ENCODE results near the gene ARHGAP10.

The ARHGAP10 gene

DNA sequence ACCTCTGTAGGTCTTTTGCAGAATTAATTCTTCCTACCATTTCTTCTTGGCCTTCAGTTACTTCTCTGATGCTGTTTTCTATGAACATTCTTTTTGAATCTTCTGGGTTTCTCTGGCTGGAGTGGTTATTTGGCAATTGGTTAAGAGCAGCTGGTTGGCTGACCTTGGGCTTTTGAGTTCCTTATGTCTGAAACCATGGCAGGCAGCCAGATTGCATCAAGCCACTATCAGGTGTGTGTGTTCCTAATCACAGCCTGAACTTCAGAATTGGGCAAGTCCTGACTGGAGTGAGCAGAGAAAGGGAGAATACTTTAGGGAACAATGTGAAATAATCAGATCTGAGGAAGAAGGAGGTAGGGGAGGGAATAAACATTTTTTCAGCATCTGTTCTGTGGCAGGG is 90.2 kb downstream of the ARHGAP10 start:
- Histone ChIP-seq H3K9me3 (ENCODE audit: control insufficient read depth, low read length) (no peaks in the 10 kb centered on the region), H3K4me1 (ENCODE audit: control insufficient read depth, insufficient read depth, low read length) (peaks cover 9% of the 10 kb centered on the region), H3K36me3 (ENCODE audit: control insufficient read depth, insufficient read depth, low read length) (no peaks in the 10 kb centered on the region), H3K4me3 (ENCODE audit: insufficient read depth, low read depth, low read length) (no peak overlapping the region), H3K27ac (ENCODE audit: insufficient read depth, low read depth, low read length, poor library complexity, severe bottlenecking) (no peak overlapping the region), H3K27me3 (ENCODE audit: control insufficient read depth, insufficient read depth, low read length, poor library complexity, severe bottlenecking) (no peaks in the 10 kb centered on the region)

GRCh38 chr4:147823130-147823529 is 91.2 kb downstream of the ARHGAP10 start:
- no peaks in the 10 kb centered on the region for H3K27me3 ChIP-seq (ENCODE audit: control insufficient read depth, insufficient read depth, low read length, poor library complexity, severe bottlenecking)
- H3K27ac ChIP-seq (ENCODE audit: insufficient read depth, low read depth, low read length, poor library complexity, severe bottlenecking), result no peak overlapping the region
- no peaks in the 10 kb centered on the region for H3K36me3 ChIP-seq (ENCODE audit: control insufficient read depth, insufficient read depth, low read length)
- peaks cover 9% of the 10 kb centered on the region for H3K4me1 ChIP-seq (ENCODE audit: control insufficient read depth, insufficient read depth, low read length)
- H3K9me3 ChIP-seq (ENCODE audit: control insufficient read depth, low read length), result no peaks in the 10 kb centered on the region
- H3K4me3 ChIP-seq (ENCODE audit: insufficient read depth, low read depth, low read length), result no peak overlapping the region
- 94 to 95% methylated on average over 3 of the region's 3 CpGs for WGBS, 2 experiments

- Histone ChIP-seq H3K9me3 (ENCODE audit: control insufficient read depth, low read length) (no peaks in the 10 kb centered on the region), H3K27ac (ENCODE audit: insufficient read depth, low read depth, low read length, poor library complexity, severe bottlenecking) (no peak overlapping the region), H3K4me3 (ENCODE audit: insufficient read depth, low read depth, low read length) (no peak overlapping the region), H3K36me3 (ENCODE audit: control insufficient read depth, insufficient read depth, low read length) (no peaks in the 10 kb centered on the region), H3K27me3 (ENCODE audit: control insufficient read depth, insufficient read depth, low read length, poor library complexity, severe bottlenecking) (no peaks in the 10 kb centered on the region), H3K4me1 (ENCODE audit: control insufficient read depth, insufficient read depth, low read length) (peaks cover 9% of the 10 kb centered on the region)
- WGBS, 2 experiments, result 88 to 94% methylated on average over 5 of the region's 5 CpGs
Observed at GRCh38 chr4:147824316-147824715, 92.4 kb downstream of the ARHGAP10 start.

DNA sequence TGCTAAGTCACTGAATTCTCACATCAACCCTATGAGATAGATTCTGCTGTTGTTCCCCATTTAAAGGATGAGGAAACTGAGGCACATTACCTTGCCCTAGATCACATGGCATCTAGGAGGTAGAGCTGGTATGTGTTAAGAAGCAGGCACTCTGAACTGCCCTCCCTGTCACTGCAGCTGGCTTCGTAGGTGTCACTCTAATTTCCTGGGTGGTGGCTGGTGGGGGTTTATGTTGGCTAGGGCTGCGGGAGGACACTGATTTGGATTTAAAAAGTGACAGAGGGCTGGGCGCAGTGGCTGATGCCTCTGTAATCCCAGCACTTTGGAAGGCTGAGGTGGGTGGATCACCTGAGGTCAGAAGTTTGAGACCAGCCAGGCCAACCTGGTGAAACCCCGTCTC is 93.0 kb downstream of the ARHGAP10 start:
- no peaks in the 10 kb centered on the region for H3K9me3 ChIP-seq (ENCODE audit: control insufficient read depth, low read length)
- no peak overlapping the region for H3K27ac ChIP-seq (ENCODE audit: insufficient read depth, low read depth, low read length, poor library complexity, severe bottlenecking)

DNA sequence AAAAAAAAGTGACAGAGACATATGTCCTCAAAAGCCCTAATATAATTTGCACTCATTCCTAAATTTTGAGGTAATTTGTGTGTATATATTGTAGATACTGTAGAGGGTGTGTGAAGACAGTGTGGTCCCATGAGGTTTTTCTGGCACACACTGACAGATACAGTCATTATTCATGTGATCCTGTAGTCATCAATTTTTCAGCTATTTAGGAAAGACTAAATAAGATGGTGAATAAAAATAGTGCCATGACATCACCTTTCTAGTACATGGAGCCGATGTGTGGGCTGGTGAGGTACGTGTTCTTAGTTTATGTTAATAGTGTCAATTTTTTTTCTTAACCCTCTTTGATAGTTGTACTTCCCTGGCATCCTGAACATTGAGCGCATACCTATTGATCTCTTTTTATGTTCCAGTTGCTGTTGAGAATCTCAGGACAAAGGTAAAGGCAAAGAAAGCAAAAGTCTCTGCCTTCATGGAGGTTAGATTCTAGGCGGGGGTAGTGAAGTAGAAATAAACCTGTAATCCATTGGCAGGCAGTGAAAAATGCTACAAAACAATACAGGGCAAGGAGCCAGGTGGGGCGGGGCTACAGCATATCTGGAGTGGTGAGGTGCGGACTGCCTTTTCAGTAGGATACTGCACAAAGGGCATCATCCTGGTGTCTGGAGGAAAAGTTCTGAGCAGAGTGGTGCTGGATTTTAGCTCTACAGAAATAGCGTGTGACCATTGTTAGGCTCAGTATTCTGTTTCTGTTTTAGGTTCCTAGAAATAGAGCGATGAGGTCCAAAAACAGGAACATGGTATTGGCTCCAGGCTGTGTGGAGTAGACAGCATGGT is 93.8 kb downstream of the ARHGAP10 start:
- H3K36me3 ChIP-seq (ENCODE audit: control insufficient read depth, insufficient read depth, low read length), result no peaks in the 10 kb centered on the region
- H3K27ac ChIP-seq (ENCODE audit: insufficient read depth, low read depth, low read length, poor library complexity, severe bottlenecking), result no peak overlapping the region
- no peaks in the 10 kb centered on the region for H3K9me3 ChIP-seq (ENCODE audit: control insufficient read depth, low read length)
- H3K27me3 ChIP-seq (ENCODE audit: control insufficient read depth, insufficient read depth, low read length, poor library complexity, severe bottlenecking), result no peaks in the 10 kb centered on the region
- WGBS, 2 experiments, result 94 to 96% methylated on average over 8 of the region's 8 CpGs
- peaks cover 13% of the 10 kb centered on the region for H3K4me1 ChIP-seq (ENCODE audit: control insufficient read depth, insufficient read depth, low read length)
- no peak overlapping the region for H3K4me3 ChIP-seq (ENCODE audit: insufficient read depth, low read depth, low read length)

More for the DNA sequence above, 93.0 kb downstream of the ARHGAP10 start:
- WGBS, 2 experiments, result 88 to 95% methylated on average over 4 of the region's 4 CpGs
- Histone ChIP-seq H3K4me3 (ENCODE audit: insufficient read depth, low read depth, low read length) (no peak overlapping the region), H3K36me3 (ENCODE audit: control insufficient read depth, insufficient read depth, low read length) (no peaks in the 10 kb centered on the region), H3K27me3 (ENCODE audit: control insufficient read depth, insufficient read depth, low read length, poor library complexity, severe bottlenecking) (no peaks in the 10 kb centered on the region), H3K4me1 (ENCODE audit: control insufficient read depth, insufficient read depth, low read length) (peaks cover 11% of the 10 kb centered on the region)

GRCh38 chr4:147826288-147826646 is 94.4 kb downstream of the ARHGAP10 start:
- no peaks in the 10 kb centered on the region for H3K9me3 ChIP-seq (ENCODE audit: control insufficient read depth, low read length)
- H3K36me3 ChIP-seq (ENCODE audit: control insufficient read depth, insufficient read depth, low read length), result no peaks in the 10 kb centered on the region
- WGBS, 2 experiments, result 93 to 95% methylated on average over 5 of the region's 5 CpGs
- H3K27ac ChIP-seq (ENCODE audit: insufficient read depth, low read depth, low read length, poor library complexity, severe bottlenecking), result no peak overlapping the region
- H3K4me3 ChIP-seq (ENCODE audit: insufficient read depth, low read depth, low read length), result no peak overlapping the region
- H3K4me1 ChIP-seq (ENCODE audit: control insufficient read depth, insufficient read depth, low read length), result peaks cover 13% of the 10 kb centered on the region
- no peaks in the 10 kb centered on the region for H3K27me3 ChIP-seq (ENCODE audit: control insufficient read depth, insufficient read depth, low read length, poor library complexity, severe bottlenecking)

DNA sequence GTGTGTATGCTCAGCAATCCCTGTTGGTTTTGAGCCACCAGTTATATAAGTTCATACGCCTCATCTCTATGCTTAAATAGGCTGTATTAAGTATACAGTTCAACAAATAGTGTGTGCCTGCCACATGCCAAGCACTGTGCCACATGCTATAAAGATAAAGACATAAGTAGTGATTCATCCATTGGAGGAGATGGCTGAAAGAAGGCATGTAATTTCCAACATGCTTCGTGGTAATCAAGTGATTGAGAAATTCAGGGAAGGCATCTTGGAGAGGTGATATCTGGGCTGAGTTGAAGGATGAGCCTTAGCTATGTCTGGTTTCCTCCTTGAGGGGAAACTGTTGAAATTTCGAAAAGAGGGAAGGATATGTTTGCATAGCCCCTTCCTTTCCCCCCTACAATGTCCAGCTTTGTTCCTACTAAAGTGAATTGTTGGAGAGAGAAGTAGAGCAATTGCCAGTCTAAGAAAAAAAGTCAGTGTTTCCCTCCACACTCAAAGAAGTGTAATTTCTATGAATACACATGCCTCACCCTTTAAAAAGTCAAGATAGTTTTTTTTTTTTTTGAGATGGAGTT is 96.5 kb downstream of the ARHGAP10 start:
- no peaks in the 10 kb centered on the region for H3K9me3 ChIP-seq (ENCODE audit: control insufficient read depth, low read length)
- H3K27ac ChIP-seq (ENCODE audit: insufficient read depth, low read depth, low read length, poor library complexity, severe bottlenecking), result no peak overlapping the region
- WGBS, 2 experiments, result 96 to 100% methylated on average over 2 to 3 of the region's 3 CpGs
- no peaks in the 10 kb centered on the region for H3K27me3 ChIP-seq (ENCODE audit: control insufficient read depth, insufficient read depth, low read length, poor library complexity, severe bottlenecking)
- no peaks in the 10 kb centered on the region for H3K36me3 ChIP-seq (ENCODE audit: control insufficient read depth, insufficient read depth, low read length)
- H3K4me3 ChIP-seq (ENCODE audit: insufficient read depth, low read depth, low read length), result no peak overlapping the region
- H3K4me1 ChIP-seq (ENCODE audit: control insufficient read depth, insufficient read depth, low read length), result peaks cover 13% of the 10 kb centered on the region

DNA sequence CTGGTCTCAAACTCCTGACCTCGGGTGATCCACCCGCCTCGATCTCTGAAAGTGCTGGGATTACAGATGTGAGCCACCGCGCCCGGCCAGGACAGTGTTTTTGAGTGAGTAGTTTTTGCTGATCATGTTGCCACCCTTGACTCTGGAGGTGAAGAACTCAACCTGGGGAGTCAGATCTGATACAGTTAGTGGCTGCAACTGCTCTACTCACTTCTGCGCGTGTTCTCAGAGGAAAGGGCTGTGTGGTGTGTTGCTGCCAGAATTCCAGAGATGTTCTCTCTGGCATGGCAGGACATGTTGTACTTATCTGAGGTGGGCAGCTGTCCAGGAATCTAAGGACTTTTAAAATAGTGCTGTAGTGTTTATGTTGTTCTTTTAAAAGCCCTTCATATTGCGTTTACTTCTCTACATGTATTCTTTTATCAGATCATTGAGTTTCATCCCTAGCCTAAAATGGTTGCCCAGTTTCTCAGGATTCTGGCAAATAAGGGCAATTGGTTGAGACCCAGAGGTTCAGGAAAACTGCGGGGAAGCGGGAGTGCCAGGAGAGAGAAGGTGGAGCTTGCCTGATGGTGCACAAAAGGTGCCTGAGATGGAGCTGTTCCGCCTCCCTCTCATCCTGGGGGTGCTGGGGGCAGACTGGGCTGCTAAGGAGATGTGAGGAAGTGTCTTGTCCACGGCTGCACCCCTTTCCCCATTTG is 97.7 kb downstream of the ARHGAP10 start:
- no peak overlapping the region for H3K4me3 ChIP-seq (ENCODE audit: insufficient read depth, low read depth, low read length)
- H3K27me3 ChIP-seq (ENCODE audit: control insufficient read depth, insufficient read depth, low read length, poor library complexity, severe bottlenecking), result no peaks in the 10 kb centered on the region
- H3K9me3 ChIP-seq (ENCODE audit: control insufficient read depth, low read length), result no peaks in the 10 kb centered on the region
- peaks cover 13% of the 10 kb centered on the region for H3K4me1 ChIP-seq (ENCODE audit: control insufficient read depth, insufficient read depth, low read length)
- H3K36me3 ChIP-seq (ENCODE audit: control insufficient read depth, insufficient read depth, low read length), result no peaks in the 10 kb centered on the region
- WGBS, 2 experiments, result 81 to 82% methylated on average over 13 of the region's 13 CpGs
- H3K27ac ChIP-seq (ENCODE audit: insufficient read depth, low read depth, low read length, poor library complexity, severe bottlenecking), result no peak overlapping the region

DNA sequence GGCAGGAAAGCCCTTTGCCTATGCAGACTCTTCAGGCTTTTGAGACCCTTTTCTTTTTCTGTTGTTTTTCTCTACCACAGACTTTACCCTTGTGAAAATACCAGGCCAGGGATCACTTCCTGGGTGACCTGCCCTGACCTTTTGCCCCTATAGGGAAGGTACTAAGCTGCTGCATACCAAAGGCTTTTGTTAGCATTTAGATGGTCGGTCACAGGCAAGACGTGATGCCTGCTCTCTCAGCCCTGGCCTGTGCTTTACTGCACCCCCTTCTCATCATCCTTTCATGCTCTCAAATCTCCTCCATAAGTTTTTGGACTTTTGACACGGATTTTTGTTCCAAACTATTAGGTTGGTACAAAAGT is 98.2 kb downstream of the ARHGAP10 start:
- no peak overlapping the region for H3K27ac ChIP-seq (ENCODE audit: insufficient read depth, low read depth, low read length, poor library complexity, severe bottlenecking)
- no peak overlapping the region for H3K4me3 ChIP-seq (ENCODE audit: insufficient read depth, low read depth, low read length)
- peaks cover 13% of the 10 kb centered on the region for H3K4me1 ChIP-seq (ENCODE audit: control insufficient read depth, insufficient read depth, low read length)
- no peaks in the 10 kb centered on the region for H3K36me3 ChIP-seq (ENCODE audit: control insufficient read depth, insufficient read depth, low read length)
- 70 to 81% methylated on average over 3 of the region's 3 CpGs for WGBS, 2 experiments
- H3K27me3 ChIP-seq (ENCODE audit: control insufficient read depth, insufficient read depth, low read length, poor library complexity, severe bottlenecking), result no peaks in the 10 kb centered on the region
- no peaks in the 10 kb centered on the region for H3K9me3 ChIP-seq (ENCODE audit: control insufficient read depth, low read length)

DNA sequence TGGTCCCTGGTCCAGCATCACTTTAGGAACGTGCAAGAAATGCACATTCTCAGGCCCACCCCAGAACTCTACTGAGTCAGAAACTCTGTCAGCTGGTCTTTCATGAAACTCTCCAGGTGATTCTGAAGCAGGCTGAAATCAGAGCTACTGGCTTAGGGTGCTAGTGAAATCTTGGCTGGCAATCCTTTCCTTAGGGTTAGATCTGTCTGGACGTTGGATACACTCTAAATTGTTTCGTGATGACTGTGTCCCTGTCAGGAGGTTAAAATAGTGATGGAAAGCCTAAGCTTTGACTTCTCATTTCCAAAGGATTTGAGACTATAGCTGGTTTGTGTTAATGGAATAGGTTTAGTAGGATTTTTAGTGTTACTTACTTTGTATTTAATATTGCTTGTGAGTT is 99.1 kb downstream of the ARHGAP10 start:
- peaks cover 13% of the 10 kb centered on the region for H3K4me1 ChIP-seq (ENCODE audit: control insufficient read depth, insufficient read depth, low read length)
- H3K27ac ChIP-seq (ENCODE audit: insufficient read depth, low read depth, low read length, poor library complexity, severe bottlenecking), result no peak overlapping the region
- H3K4me3 ChIP-seq (ENCODE audit: insufficient read depth, low read depth, low read length), result no peak overlapping the region
- no peaks in the 10 kb centered on the region for H3K9me3 ChIP-seq (ENCODE audit: control insufficient read depth, low read length)
- no peaks in the 10 kb centered on the region for H3K27me3 ChIP-seq (ENCODE audit: control insufficient read depth, insufficient read depth, low read length, poor library complexity, severe bottlenecking)
- 89 to 91% methylated on average over 3 of the region's 3 CpGs for WGBS, 2 experiments
- H3K36me3 ChIP-seq (ENCODE audit: control insufficient read depth, insufficient read depth, low read length), result no peaks in the 10 kb centered on the region

Measured in ectodermal cell (in vitro differentiated cells).